Measurements from ENCODE around the gene MAFG. TPM values are rescaled to one million over a fixed set of nuclear protein-coding genes. Genes with fewer than 3 reads are reported as not detected.
A peak's percentile ranks its signal among the peaks of the same experiment; 100 is the strongest.

The MAFG gene
- total RNA-seq, 1 donor from 2014 or later = 35.8 TPM

GRCh38 chr17:81901167-81902022 is 26.1 kb downstream of the MAFG start:
- H3K27ac ChIP-seq (ENCODE audit: low read depth, low read length) = no peak overlapping the region
- no peak for TF ChIP-seq EZH2 (IDR thresholded peaks at IDR 0.05; ENCODE audit: insufficient read depth, low read length)
- TF ChIP-seq CTCF (IDR thresholded peaks at IDR 0.05; ENCODE audit: insufficient read depth, low read depth, low read length) = no peak
- no peaks in the 10 kb centered on the region for H3K27me3 Mint-ChIP-seq (ENCODE audit: low read depth, unreplicated experiment)
- H3K27me3 ChIP-seq (ENCODE audit: insufficient read depth, low read length) = no peaks in the 10 kb centered on the region
- H3K79me2 ChIP-seq (ENCODE audit: insufficient read depth, low read length) = peaks cover 13% of the 10 kb centered on the region
- peak overlapping the region; percentile 1 for H3K4me3 ChIP-seq (ENCODE audit: insufficient read depth, low read depth, low read length)
- peak overlapping the region; percentile 13 for H3K27ac Mint-ChIP-seq (ENCODE audit: unreplicated experiment)
- no peaks in the 10 kb centered on the region for H3K9me3 Mint-ChIP-seq (ENCODE audit: unreplicated experiment)
- peaks cover 8% of the 10 kb centered on the region for H3K36me3 Mint-ChIP-seq (ENCODE audit: low read depth, unreplicated experiment)
- no peaks in the 10 kb centered on the region for H3K9me3 ChIP-seq (ENCODE audit: insufficient read depth, low read depth, low read length)
- peaks cover 12% of the 10 kb centered on the region for H3K4me1 Mint-ChIP-seq (ENCODE audit: low read depth, unreplicated experiment)
- DNase-seq (ENCODE audit: low read depth) = no peak
- peak overlapping the region; percentile 77 for H3K4me2 ChIP-seq (ENCODE audit: low read length)
- peaks cover 26% of the 10 kb centered on the region for H4K20me1 ChIP-seq (ENCODE audit: insufficient read depth, low read length)
- peaks cover 2% of the 10 kb centered on the region for H3K36me3 ChIP-seq (ENCODE audit: insufficient read depth, low read length)
- no peak for FAIRE-seq
- no peak overlapping the region for H3K4me3 Mint-ChIP-seq (ENCODE audit: unreplicated experiment)
- H3K9ac ChIP-seq (ENCODE audit: low read length) = no peak overlapping the region
- no peak overlapping the region for H2AFZ ChIP-seq (ENCODE audit: low read depth, low read length)
- H3K4me1 ChIP-seq (ENCODE audit: insufficient read depth, low read length) = peaks cover 32% of the 10 kb centered on the region

- Histone ChIP-seq H3K4me3 (ENCODE audit: insufficient read depth, low read depth, low read length) (no peak overlapping the region), H3K9me3 (ENCODE audit: insufficient read depth, low read depth, low read length) (no peaks in the 10 kb centered on the region), H3K36me3 (ENCODE audit: insufficient read depth, low read length) (peaks cover 4% of the 10 kb centered on the region), H3K79me2 (ENCODE audit: insufficient read depth, low read length) (peaks cover 14% of the 10 kb centered on the region), H3K4me2 (ENCODE audit: low read length) (no peak overlapping the region), H4K20me1 (ENCODE audit: insufficient read depth, low read length) (peaks cover 22% of the 10 kb centered on the region), H2AFZ (ENCODE audit: low read depth, low read length) (no peak overlapping the region), H3K9ac (ENCODE audit: low read length) (no peak overlapping the region), H3K27ac (ENCODE audit: low read depth, low read length) (no peak overlapping the region), H3K27me3 (ENCODE audit: insufficient read depth, low read length) (no peaks in the 10 kb centered on the region), H3K4me1 (ENCODE audit: insufficient read depth, low read length) (peaks cover 32% of the 10 kb centered on the region)
- FAIRE-seq = no peak
- DNase-seq (ENCODE audit: low read depth) = no peak
- no peak for TF ChIP-seq EZH2 (IDR thresholded peaks at IDR 0.05; ENCODE audit: insufficient read depth, low read length)
- no peak for TF ChIP-seq CTCF (IDR thresholded peaks at IDR 0.05; ENCODE audit: insufficient read depth, low read depth, low read length)
- Mint-ChIP-seq H3K27ac (ENCODE audit: unreplicated experiment) (peak overlapping the region; percentile 58), H3K4me3 (ENCODE audit: unreplicated experiment) (no peak overlapping the region), H3K27me3 (ENCODE audit: low read depth, unreplicated experiment) (no peaks in the 10 kb centered on the region), H3K9me3 (ENCODE audit: unreplicated experiment) (no peaks in the 10 kb centered on the region), H3K36me3 (ENCODE audit: low read depth, unreplicated experiment) (peaks cover 11% of the 10 kb centered on the region), H3K4me1 (ENCODE audit: low read depth, unreplicated experiment) (peaks cover 12% of the 10 kb centered on the region)
Measured at GRCh38 chr17:81900181-81900820, 27.2 kb downstream of the MAFG start.

Data from astrocyte (in vitro differentiated cells and primary cell).